ENCODE data around the gene ATXN3L.

DNA sequence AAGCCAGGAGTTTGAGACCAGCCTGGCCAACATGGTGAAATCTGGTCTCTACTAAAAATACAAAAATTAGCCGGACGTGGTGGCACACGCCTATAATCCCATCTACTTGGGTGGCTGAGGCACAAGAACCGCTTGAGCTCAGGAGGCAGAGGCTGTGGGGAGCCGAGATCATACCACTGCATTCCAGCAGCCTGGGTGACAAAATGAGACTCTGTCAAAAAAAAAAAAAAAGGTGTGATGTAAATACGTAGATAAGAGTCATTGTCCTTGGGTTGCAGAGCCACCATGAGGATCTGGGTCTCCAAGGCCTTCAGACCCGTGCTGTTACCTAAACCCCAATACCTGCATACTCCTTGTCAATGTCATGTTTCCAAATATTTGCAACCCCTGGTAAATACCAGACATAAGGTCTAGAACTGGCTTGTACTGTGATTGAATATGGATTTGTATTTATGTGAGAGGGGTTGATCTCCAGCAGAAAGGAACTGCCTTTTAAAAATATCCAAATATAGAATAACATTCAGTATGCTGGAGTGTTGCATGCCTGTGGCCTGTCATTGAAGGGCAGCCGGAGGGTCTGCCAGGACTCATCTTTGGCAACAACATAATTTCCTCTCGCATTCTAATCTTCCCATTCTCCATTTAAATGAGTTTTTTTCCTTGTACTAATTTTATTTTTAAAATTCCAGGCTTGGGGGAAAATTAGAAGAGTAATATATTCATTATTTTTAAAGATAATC, 40.4 kb downstream of the ATXN3L start:
- TF ChIP-seq, protein P1, sequence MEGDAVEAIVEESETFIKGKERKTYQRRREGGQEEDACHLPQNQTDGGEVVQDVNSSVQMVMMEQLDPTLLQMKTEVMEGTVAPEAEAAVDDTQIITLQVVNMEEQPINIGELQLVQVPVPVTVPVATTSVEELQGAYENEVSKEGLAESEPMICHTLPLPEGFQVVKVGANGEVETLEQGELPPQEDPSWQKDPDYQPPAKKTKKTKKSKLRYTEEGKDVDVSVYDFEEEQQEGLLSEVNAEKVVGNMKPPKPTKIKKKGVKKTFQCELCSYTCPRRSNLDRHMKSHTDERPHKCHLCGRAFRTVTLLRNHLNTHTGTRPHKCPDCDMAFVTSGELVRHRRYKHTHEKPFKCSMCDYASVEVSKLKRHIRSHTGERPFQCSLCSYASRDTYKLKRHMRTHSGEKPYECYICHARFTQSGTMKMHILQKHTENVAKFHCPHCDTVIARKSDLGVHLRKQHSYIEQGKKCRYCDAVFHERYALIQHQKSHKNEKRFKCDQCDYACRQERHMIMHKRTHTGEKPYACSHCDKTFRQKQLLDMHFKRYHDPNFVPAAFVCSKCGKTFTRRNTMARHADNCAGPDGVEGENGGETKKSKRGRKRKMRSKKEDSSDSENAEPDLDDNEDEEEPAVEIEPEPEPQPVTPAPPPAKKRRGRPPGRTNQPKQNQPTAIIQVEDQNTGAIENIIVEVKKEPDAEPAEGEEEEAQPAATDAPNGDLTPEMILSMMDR (conservative IDR thresholded peaks at IDR 0.05; ENCODE audit: low read length) = no peak
- no peak for TF ChIP-seq EZH2phosphoT487 (IDR thresholded peaks at IDR 0.05; ENCODE audit: borderline replicate concordance)
